HG02763 (cell line): ENCODE results near the gene HLF.

Experiments used
- ATAC-seq: cut with Tn5 transposase; IDR thresholded peaks from one replicate; pipeline ENCODE4 v1.9.1; 2021; ENCODE audit warnings: mild to moderate bottlenecking, moderate library complexity; ENCODE audit not compliant: unreplicated experiment

HLF gene

GRCh38 chr17:55249861-55250260, 14.9 kb upstream of the HLF start:
- ATAC-seq = no peak

- ATAC-seq = no peak
These were observed 10.4 kb upstream of the HLF start for GRCh38 chr17:55254375-55254774.

DNA sequence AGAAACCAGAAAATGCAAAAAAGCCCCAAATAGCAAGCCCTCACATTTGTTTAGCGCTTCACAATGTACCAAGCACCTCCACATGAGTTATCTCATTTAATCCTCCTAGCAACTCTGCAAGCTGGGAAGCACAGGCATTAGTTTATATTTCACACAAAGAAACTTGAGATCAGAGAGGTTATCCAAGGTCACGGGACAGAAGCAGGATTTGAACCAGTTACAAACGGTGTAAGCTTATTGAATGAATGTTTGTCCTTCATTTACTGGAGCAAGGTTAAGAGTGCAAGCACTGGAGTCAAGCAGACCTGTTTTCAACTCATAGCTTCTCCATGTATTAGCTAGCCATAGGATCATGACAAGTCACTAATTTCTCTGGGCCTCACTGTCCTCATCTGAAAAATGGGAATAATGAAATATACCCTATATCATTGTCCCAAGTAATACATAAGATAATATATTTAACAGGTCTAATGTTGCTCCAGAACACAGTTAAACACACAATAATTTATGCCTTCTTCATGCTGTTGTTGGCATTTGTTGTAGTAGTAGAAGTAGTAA, 6.1 kb upstream of the HLF start:
- ATAC-seq = no peak

- ATAC-seq = no peak
These were observed 5.1 kb upstream of the HLF start for GRCh38 chr17:55259684-55260111.

DNA sequence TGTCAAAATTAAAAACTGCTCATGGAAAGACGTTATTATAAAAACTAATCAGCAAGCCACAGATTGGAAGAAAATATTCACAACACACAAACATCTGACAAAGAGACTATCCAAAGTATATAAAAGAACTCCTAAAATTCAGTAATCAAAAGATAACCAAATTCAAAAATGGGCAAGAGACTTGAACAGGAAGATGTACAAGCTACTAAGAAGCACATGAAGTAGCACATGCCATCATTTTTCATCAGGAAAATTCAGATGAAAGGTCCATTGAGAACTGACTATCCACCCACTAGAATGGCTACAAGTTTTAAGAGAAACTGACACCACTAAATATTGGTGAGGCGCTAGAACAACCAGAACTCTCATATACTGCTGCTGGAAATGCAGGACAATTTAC, 3.4 kb upstream of the HLF start:
- ATAC-seq = no peak

DNA sequence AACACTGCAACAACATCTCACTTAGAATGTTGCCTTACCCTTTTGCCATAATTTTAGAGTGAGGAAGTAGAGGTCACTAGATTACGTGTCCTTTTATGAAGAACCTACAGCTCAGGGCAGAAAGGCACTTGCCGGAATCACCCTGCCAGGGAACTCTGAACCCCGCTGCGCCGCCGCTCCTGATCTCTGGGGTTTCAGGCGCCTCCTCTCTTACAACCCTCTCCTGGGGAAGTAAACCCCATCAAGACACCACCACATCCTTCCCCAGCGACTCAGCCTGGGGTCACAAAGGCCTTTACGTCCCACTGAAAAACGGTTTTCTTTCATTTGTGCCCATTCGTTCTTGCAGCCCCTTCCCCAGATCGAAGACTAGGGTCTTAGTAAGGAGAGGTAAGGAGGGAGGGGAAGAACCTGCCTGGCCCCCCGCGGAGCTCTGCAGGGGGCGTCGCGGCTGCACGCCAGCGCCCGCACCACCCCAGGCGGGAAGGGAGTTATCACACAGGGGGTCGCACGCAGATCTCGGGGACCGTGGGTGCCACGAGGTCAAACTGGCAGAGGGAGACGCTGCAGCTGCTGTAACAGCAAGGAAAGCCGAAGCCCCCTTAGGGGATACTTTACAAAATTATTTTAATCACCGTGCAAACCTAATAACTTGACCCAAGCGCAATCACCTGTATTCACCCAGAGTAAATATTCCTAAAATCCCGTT, 1.0 kb upstream of the HLF start:
- ATAC-seq = no peak

DNA sequence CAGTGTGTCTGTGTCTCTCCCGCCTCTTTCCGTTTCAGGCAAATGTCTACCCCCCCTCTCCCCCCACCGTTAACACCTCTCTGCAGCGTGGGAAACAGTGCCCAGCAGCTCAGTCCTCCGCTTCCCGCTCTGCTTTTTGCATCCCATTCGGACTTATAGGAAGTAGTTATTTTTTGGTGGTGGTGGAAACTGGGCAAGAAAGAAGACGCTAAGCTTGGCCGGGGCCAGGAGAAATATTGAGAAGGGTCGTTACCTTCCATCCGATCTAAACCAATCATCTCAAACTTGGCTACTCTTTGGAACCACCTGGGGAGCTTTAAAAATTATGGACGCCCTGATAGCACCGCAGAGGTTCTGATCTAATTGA, 499 bp upstream of the HLF start:
- ATAC-seq = no peak

DNA sequence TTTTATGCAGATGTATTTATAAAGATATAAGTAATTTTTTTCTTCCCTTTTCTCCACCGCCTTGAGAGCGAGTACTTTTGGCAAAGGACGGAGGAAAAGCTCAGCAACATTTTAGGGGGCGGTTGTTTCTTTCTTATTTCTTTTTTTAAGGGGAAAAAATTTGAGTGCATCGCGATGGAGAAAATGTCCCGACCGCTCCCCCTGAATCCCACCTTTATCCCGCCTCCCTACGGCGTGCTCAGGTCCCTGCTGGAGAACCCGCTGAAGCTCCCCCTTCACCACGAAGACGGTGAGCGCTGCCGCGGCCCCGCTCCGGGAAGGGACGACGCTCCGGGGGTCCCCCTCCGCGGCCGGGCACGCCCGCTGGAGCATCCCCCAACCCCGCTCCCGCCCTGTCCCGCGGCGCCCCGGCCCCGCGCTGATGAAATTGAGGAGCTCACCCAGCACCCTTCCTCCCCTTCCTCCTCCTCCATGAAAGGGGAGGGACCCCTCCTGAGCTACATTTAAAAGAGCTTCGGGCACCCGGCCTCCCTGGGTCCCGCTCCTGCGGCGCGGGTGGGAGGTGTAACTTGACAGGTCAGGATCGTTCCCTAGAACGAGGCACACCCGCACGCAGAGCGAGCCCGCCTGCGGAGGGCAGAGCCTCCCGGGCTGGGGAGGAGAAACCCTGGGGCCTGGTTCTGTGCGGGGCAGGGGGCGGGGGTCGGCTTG, 706 bp downstream of the HLF start:
- ATAC-seq = no peak

GRCh38 chr17:55266051-55266957, 1.5 kb downstream of the HLF start:
- ATAC-seq = no peak

- no peak for ATAC-seq
These were observed 2.4 kb downstream of the HLF start for GRCh38 chr17:55266958-55267688.

GRCh38 chr17:55267777-55268648, 3.3 kb downstream of the HLF start:
- ATAC-seq = no peak

DNA sequence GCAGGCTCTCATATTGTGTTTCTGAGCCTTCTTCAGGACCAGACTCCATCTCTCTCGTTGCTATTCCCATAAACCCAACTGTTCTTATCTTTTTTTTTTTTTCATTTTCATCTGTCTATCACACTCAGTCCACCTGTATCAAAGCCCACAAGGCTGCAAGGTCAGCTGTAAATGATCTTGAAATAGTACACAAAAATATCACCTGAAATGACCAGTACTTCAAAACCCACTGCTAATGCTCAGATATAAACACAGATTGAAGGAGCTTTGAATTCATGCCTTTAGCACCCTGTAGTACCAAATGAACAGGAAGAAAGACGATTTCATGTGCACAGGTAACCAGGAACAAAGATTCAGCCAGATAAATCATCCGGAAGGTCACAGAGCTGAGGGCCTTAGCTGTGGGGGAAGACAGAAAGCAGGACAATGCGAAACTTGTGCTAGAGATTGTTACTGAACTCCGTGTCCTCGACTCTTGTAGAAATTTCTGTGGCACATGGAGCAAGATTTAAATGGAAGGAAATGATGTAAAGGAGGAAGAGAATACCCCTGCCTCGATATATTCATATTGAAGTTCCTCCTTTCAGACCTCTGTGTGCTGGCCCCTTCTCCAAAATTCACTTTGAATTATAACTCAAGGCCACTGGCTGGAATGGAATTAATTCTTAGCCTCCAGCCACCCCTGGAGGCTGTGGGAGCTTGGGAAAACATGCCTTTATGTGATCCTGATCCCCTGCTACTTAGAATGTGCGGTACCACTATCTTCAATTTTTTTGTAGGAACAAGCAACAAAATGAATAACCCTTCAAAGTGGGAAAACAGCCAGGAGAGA, 4.1 kb downstream of the HLF start:
- no peak for ATAC-seq

- ATAC-seq = no peak
These were observed 5.1 kb downstream of the HLF start for GRCh38 chr17:55269894-55270293.

- no peak for ATAC-seq
These were observed 6.4 kb downstream of the HLF start for GRCh38 chr17:55271223-55271571.

- no peak for ATAC-seq
These were observed 7.4 kb downstream of the HLF start for GRCh38 chr17:55271958-55272710.

GRCh38 chr17:55272711-55273578, 8.2 kb downstream of the HLF start:
- no peak for ATAC-seq
